GM12891 (cell line): ENCODE results near the gene MED13L.

ENCODE experiments used
- POLR2A ChIP-seq: IDR thresholded peaks from 2 replicates; pipeline ENCODE4 v1.6.1; 2011; ENCODE audit warnings: low read depth, low read length, control low read depth
- POLR2AphosphoS5 ChIP-seq: IDR thresholded peaks from 2 replicates; pipeline ENCODE4 v1.6.1; 2011; ENCODE audit warnings: low read depth, low read length, control low read depth
- TAF1 ChIP-seq: IDR thresholded peaks from 2 replicates; pipeline ENCODE4 v1.6.1; 2011; ENCODE audit warnings: low read depth, low read length, control low read depth

- TF ChIP-seq POLR2AphosphoS5 (no peak), TAF1 (no peak), POLR2A (no peak)
Observed at GRCh38 chr12:115926037-115926670, 351.3 kb downstream of the MED13L start.
